ENCODE measurements around the gene AFAP1L2.

DNA sequence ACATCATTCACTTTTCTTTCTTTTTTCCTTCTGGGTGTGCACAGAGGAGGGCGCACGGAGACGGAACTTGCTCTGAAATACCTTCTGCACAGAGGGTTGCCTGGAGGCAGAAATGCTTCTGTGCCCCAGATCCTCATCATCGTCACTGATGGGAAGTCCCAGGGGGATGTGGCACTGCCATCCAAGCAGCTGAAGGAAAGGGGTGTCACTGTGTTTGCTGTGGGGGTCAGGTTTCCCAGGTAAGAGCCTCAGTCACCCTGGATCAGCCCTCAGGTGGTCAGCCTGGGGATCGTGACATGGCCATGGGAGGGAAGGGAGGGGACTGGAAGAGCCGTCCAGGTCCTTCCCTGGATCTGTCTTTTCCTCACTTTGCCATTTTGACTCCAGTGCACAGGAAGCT is 131.6 kb downstream of the AFAP1L2 start:
- TF ChIP-seq, protein P1, sequence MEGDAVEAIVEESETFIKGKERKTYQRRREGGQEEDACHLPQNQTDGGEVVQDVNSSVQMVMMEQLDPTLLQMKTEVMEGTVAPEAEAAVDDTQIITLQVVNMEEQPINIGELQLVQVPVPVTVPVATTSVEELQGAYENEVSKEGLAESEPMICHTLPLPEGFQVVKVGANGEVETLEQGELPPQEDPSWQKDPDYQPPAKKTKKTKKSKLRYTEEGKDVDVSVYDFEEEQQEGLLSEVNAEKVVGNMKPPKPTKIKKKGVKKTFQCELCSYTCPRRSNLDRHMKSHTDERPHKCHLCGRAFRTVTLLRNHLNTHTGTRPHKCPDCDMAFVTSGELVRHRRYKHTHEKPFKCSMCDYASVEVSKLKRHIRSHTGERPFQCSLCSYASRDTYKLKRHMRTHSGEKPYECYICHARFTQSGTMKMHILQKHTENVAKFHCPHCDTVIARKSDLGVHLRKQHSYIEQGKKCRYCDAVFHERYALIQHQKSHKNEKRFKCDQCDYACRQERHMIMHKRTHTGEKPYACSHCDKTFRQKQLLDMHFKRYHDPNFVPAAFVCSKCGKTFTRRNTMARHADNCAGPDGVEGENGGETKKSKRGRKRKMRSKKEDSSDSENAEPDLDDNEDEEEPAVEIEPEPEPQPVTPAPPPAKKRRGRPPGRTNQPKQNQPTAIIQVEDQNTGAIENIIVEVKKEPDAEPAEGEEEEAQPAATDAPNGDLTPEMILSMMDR (IDR thresholded peaks at IDR 0.05), result no peak
- TF ChIP-seq TCF7L2 (IDR thresholded peaks at IDR 0.05; ENCODE audit: low read depth, low read length) (no peak), POLR2AphosphoS5 (IDR thresholded peaks at IDR 0.05; ENCODE audit: low read depth, low read length) (no peak), SIN3A (IDR thresholded peaks at IDR 0.05; ENCODE audit: borderline replicate concordance, insufficient read depth, low read depth, low read length) (no peak)
- TF ChIP-seq, protein P2, sequence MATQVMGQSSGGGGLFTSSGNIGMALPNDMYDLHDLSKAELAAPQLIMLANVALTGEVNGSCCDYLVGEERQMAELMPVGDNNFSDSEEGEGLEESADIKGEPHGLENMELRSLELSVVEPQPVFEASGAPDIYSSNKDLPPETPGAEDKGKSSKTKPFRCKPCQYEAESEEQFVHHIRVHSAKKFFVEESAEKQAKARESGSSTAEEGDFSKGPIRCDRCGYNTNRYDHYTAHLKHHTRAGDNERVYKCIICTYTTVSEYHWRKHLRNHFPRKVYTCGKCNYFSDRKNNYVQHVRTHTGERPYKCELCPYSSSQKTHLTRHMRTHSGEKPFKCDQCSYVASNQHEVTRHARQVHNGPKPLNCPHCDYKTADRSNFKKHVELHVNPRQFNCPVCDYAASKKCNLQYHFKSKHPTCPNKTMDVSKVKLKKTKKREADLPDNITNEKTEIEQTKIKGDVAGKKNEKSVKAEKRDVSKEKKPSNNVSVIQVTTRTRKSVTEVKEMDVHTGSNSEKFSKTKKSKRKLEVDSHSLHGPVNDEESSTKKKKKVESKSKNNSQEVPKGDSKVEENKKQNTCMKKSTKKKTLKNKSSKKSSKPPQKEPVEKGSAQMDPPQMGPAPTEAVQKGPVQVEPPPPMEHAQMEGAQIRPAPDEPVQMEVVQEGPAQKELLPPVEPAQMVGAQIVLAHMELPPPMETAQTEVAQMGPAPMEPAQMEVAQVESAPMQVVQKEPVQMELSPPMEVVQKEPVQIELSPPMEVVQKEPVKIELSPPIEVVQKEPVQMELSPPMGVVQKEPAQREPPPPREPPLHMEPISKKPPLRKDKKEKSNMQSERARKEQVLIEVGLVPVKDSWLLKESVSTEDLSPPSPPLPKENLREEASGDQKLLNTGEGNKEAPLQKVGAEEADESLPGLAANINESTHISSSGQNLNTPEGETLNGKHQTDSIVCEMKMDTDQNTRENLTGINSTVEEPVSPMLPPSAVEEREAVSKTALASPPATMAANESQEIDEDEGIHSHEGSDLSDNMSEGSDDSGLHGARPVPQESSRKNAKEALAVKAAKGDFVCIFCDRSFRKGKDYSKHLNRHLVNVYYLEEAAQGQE (IDR thresholded peaks at IDR 0.05; ENCODE audit: insufficient read depth in 1 of 2, low read depth in 2 of 2, low read length in 1 of 2), result no peak

Measured in Panc1 (cell line).